GM23338 (cell line): ENCODE measurements around the gene CNNM4. TPM values are rescaled to one million over a fixed set of nuclear protein-coding genes. Genes with fewer than 3 reads are reported as not detected.

Source experiments
- ATAC-seq: fragments of 200-7000 bp; cut with Tn5 transposase; 3 replicates; pipeline ENCODE4 v1.9.1; 2020
- DNase-seq: peaks from one replicate; pipeline ENCODE4 v3.0.0-alpha.2; 2015; ENCODE audit warnings: low spot score
- H2AFZ ChIP-seq: fragments of 200-600 bp; sonication (generic); 2 replicates; pipeline ENCODE4 v1.8.0; 2016; ENCODE audit warnings: antibody characterized with exemption, mild to moderate bottlenecking, moderate library complexity
- H3F3A ChIP-seq: fragments of 200-600 bp; sonication (generic); replicated peaks from 2 replicates; pipeline ENCODE4 v1.8.0; 2017; ENCODE audit warnings: antibody characterized with exemption, mixed run types, low read depth
- H3K27ac ChIP-seq: fragments of 200-600 bp; sonication (generic); 2 replicates; pipeline ENCODE4 v1.6.1; 2016; ENCODE audit warnings: low read depth
- H3K27me3 ChIP-seq: fragments of 200-600 bp; sonication (generic); 2 replicates; pipeline ENCODE4 v1.8.0; 2016; ENCODE audit warnings: mild to moderate bottlenecking, mixed run types, moderate library complexity; ENCODE audit not compliant: insufficient read depth
- H3K36me3 ChIP-seq: fragments of 200-600 bp; sonication (generic); 2 replicates; pipeline ENCODE4 v1.8.0; 2016; ENCODE audit warnings: mild to moderate bottlenecking; ENCODE audit not compliant: insufficient read depth
- H3K4me1 ChIP-seq: fragments of 200-600 bp; sonication (generic); 2 replicates; pipeline ENCODE4 v1.8.0; 2016; ENCODE audit warnings: mild to moderate bottlenecking, moderate library complexity; ENCODE audit not compliant: insufficient read depth
- H3K4me2 ChIP-seq: fragments of 200-600 bp; sonication (generic); 2 replicates; pipeline ENCODE4 v1.7.1; 2017; ENCODE audit warnings: mixed run types
- H3K4me3 ChIP-seq: fragments of 200-600 bp; sonication (generic); 2 replicates; pipeline ENCODE4 v1.6.1; 2016; ENCODE audit warnings: mixed run types
- H3K79me2 ChIP-seq: fragments of 200-600 bp; sonication (generic); replicated peaks from 2 replicates; pipeline ENCODE4 v1.8.0; 2017; ENCODE audit warnings: mild to moderate bottlenecking; ENCODE audit not compliant: insufficient read depth
- H3K9me2 ChIP-seq: fragments of 200-600 bp; sonication (generic); 2 replicates; pipeline ENCODE4 v1.8.0; 2017; ENCODE audit not compliant: insufficient read depth
- H4K20me1 ChIP-seq: fragments of 200-600 bp; sonication (generic); replicated peaks from 2 replicates; pipeline ENCODE4 v1.8.0; 2017; ENCODE audit warnings: mild to moderate bottlenecking; ENCODE audit not compliant: insufficient read depth
- H3K27ac Mint-ChIP-seq: 2 replicates; pipeline ENCODE4 v1.8.0; 2020; ENCODE audit warnings: inconsistent platforms, mild to moderate bottlenecking, moderate library complexity, mixed read lengths
- H3K27me3 Mint-ChIP-seq: 3 replicates; pipeline ENCODE4 v1.8.0; 2022; ENCODE audit warnings: low read depth, mild to moderate bottlenecking, moderate library complexity, mixed read lengths, inconsistent platforms; ENCODE audit not compliant: insufficient read depth, poor library complexity
- H3K36me3 Mint-ChIP-seq: 3 replicates; pipeline ENCODE4 v1.8.0; 2021; ENCODE audit warnings: low read depth, mild to moderate bottlenecking, inconsistent platforms, moderate library complexity, mixed read lengths
- H3K4me1 Mint-ChIP-seq: 3 replicates; pipeline ENCODE4 v1.8.0; 2020; ENCODE audit warnings: mild to moderate bottlenecking, inconsistent platforms, mixed read lengths
- H3K4me3 Mint-ChIP-seq: 3 replicates; pipeline ENCODE4 v1.8.0; 2021; ENCODE audit warnings: moderate library complexity, mild to moderate bottlenecking, inconsistent platforms, mixed read lengths
- H3K9me3 Mint-ChIP-seq: 3 replicates; pipeline ENCODE4 v1.8.0; 2020; ENCODE audit warnings: moderate library complexity, mild to moderate bottlenecking, inconsistent platforms, mixed read lengths
- CREB1 ChIP-seq: fragments of 250-450 bp; sonication (Bioruptor Pico); IDR thresholded peaks from 2 replicates; pipeline ENCODE4 v1.5.0; 2020; ENCODE audit warnings: low read depth, mild to moderate bottlenecking, moderate library complexity
- EZH2 ChIP-seq: fragments of 200-600 bp; sonication (generic); IDR thresholded peaks from one replicate; pipeline ENCODE4 v1.8.0; 2017; ENCODE audit warnings: antibody characterized with exemption, mild to moderate bottlenecking, low read depth; ENCODE audit not compliant: unreplicated experiment
- EZH2phosphoT487 ChIP-seq: fragments of 200-600 bp; sonication (generic); IDR thresholded peaks from one replicate; pipeline ENCODE4 v1.8.1; 2018; ENCODE audit warnings: antibody characterized with exemption; ENCODE audit not compliant: unreplicated experiment
- JUNB ChIP-seq: IDR thresholded peaks from one replicate; pipeline ENCODE4 v1.6.1; 2016; ENCODE audit warnings: antibody characterized with exemption; ENCODE audit not compliant: unreplicated experiment
- POLR2AphosphoS5 ChIP-seq: IDR thresholded peaks from 2 replicates; pipeline ENCODE4 v1.6.1; 2016; ENCODE audit warnings: antibody characterized with exemption, low read depth
- REST ChIP-seq: IDR thresholded peaks from one replicate; pipeline ENCODE4 v1.6.1; 2018; ENCODE audit warnings: antibody characterized with exemption; ENCODE audit not compliant: unreplicated experiment
- STAT1 ChIP-seq: IDR thresholded peaks from one replicate; pipeline ENCODE4 v1.6.1; 2016; ENCODE audit warnings: antibody characterized with exemption; ENCODE audit not compliant: unreplicated experiment
- ZNF462 ChIP-seq: fragments of 250-450 bp; sonication (Bioruptor Pico); IDR thresholded peaks from 2 replicates; pipeline ENCODE4 v1.5.0; 2020; ENCODE audit warnings: mild to moderate bottlenecking, moderate library complexity
- polyA plus RNA-seq: library from polyadenylated mRNA; unstranded; fragments of >200 nt; fragmentation: Nextera tagmentation; extraction: Ambion mirVana; gene quantifications from 2 replicates; pipeline ENCODE4 v1.2.1, GENCODE V29; 2016
- total RNA-seq: library from RNA; depleted of rRNA; stranded (reverse); fragments of >200 nt; shearing (Covaris generic); gene quantifications from 2 replicates; pipeline ENCODE4 v1.2.3, GENCODE V29; 2014
- TF ChIP-seq, protein P1 (sequence below): IDR thresholded peaks from 2 replicates; pipeline ENCODE4 v1.6.1; 2016; ENCODE audit warnings: antibody characterized with exemption

The CNNM4 gene
- total and polyA plus RNA-seq, 2 experiments from 2014 or later = 2.9 to 12.9 TPM

DNA sequence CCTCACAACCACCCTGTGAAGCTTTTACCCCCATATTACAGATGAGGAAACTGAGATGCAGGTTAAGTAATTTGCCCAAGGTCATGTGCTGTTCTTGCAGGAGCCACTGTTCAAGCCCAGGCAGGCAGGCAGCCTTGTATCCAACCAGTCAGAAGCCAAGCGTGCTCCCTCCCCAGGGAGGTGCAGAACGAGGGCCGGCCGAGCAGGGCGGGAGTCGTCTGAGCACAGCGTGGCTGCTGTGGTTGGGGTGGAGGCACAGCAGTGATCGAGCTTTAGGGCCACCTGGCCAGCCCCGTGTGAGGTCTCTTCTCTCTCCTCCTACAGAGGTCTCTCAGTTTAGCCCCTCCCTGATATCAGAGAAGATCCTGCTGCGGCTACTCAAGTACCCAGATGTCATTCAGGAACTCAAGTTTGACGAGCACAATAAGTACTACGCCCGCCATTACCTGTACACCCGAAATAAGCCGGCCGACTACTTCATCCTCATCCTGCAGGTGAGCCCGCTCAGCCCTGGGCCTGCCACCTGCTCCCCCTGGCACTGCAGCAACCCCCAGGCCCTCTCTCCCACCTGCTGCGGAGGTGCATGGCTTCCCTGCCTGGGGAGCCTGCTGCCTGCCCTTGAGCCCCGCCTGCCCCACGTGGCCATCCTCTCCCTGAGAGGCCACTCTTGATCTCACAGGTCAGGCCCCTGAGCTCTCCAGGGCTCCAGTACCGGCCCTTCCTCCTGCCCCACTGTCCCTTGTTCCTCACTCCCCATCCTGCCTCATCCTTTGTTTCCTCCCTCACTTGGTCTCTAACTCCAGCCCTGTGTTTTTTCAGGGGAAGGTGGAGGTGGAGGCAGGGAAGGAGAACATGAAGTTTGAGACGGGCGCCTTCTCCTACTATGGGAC is 38.3 kb downstream of the CNNM4 start (continued):
- TF ChIP-seq ZNF462 (CRISPR knock-in tag) (no peak), REST (no peak), EZH2 (no peak), JUNB (no peak)

GRCh38 chr2:96799623-96799935 is 38.9 kb downstream of the CNNM4 start:
- no peak overlapping the region for H3K27ac ChIP-seq
- no peak overlapping the region for H3K4me2 ChIP-seq
- ATAC-seq (no peak), DNase-seq (no peak)
- H3K4me1 ChIP-seq = no peaks in the 10 kb centered on the region
- H4K20me1 ChIP-seq = no peaks in the 10 kb centered on the region
- no peaks in the 10 kb centered on the region for H3K79me2 ChIP-seq
- Mint-ChIP-seq H3K27me3 (peaks cover 5% of the 10 kb centered on the region), H3K36me3 (no peaks in the 10 kb centered on the region), H3K4me3 (no peak overlapping the region), H3K27ac (no peak overlapping the region), H3K4me1 (no peaks in the 10 kb centered on the region), H3K9me3 (no peaks in the 10 kb centered on the region)
- H3F3A ChIP-seq = no peaks in the 10 kb centered on the region; the same call in 1 of the 2 replicates
- H3K27me3 ChIP-seq = no peaks in the 10 kb centered on the region
- TF ChIP-seq POLR2AphosphoS5 (no peak), CREB1 (CRISPR knock-in tag) (no peak), STAT1 (no peak), EZH2phosphoT487 (no peak), EZH2 (no peak), REST (no peak)
- TF ChIP-seq, protein P1, sequence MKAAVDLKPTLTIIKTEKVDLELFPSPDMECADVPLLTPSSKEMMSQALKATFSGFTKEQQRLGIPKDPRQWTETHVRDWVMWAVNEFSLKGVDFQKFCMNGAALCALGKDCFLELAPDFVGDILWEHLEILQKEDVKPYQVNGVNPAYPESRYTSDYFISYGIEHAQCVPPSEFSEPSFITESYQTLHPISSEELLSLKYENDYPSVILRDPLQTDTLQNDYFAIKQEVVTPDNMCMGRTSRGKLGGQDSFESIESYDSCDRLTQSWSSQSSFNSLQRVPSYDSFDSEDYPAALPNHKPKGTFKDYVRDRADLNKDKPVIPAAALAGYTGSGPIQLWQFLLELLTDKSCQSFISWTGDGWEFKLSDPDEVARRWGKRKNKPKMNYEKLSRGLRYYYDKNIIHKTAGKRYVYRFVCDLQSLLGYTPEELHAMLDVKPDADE = no peak
- no peak overlapping the region for H2AFZ ChIP-seq
- no peaks in the 10 kb centered on the region for H3K36me3 ChIP-seq
- no peaks in the 10 kb centered on the region for H3K9me2 ChIP-seq
- H3K4me3 ChIP-seq = no peak overlapping the region
